Astrocyte (in vitro differentiated cells and primary cell): ENCODE results near the gene AOAH.

Source experiments
- CTCF ChIP-seq: IDR thresholded peaks from 2 replicates; pipeline ENCODE4 v1.5.1; 2011; ENCODE audit warnings: low read depth, mild to moderate bottlenecking, inconsistent platforms, low read length, moderate library complexity; ENCODE audit not compliant: insufficient read depth
- EZH2 ChIP-seq: IDR thresholded peaks from 2 replicates; pipeline ENCODE4 v1.6.1; 2012; ENCODE audit warnings: mild to moderate bottlenecking, low read length, inconsistent platforms; ENCODE audit not compliant: insufficient read depth

- TF ChIP-seq EZH2 (no peak), CTCF (no peak)
Observed at GRCh38 chr7:36667007-36667745, 57.1 kb downstream of the AOAH start.
